GM19099 (cell line): Measurements from ENCODE around the gene ARAP2.

Experiments used
- POLR2A ChIP-seq: IDR thresholded peaks from 3 replicates; pipeline ENCODE4 v1.6.1; 2011; ENCODE audit warnings: low read depth; ENCODE audit not compliant: insufficient read length; ENCODE audit errors: extremely low read depth

The ARAP2 gene

GRCh38 chr4:36086261-36086786, 158.0 kb downstream of the ARAP2 start:
- TF ChIP-seq POLR2A = no peak

- TF ChIP-seq POLR2A = no peak
Measured at GRCh38 chr4:36082817-36083216, 161.5 kb downstream of the ARAP2 start.

GRCh38 chr4:36081185-36081584, 163.1 kb downstream of the ARAP2 start:
- TF ChIP-seq POLR2A = no peak

- TF ChIP-seq POLR2A = no peak
Measured at GRCh38 chr4:36079666-36080065, 164.6 kb downstream of the ARAP2 start.

- TF ChIP-seq POLR2A = no peak
Measured at GRCh38 chr4:36078319-36078718, 166.0 kb downstream of the ARAP2 start.

- TF ChIP-seq POLR2A = no peak
Measured at GRCh38 chr4:36072529-36072928, 171.8 kb downstream of the ARAP2 start.

- no peak for TF ChIP-seq POLR2A
Measured at GRCh38 chr4:36067116-36067515, 177.2 kb downstream of the ARAP2 start.

- no peak for TF ChIP-seq POLR2A
Measured at GRCh38 chr4:36065274-36065871, 178.9 kb downstream of the ARAP2 start.

GRCh38 chr4:36064117-36064516, 180.2 kb downstream of the ARAP2 start:
- TF ChIP-seq POLR2A = no peak

GRCh38 chr4:36056136-36056535, 188.2 kb downstream of the ARAP2 start:
- no peak for TF ChIP-seq POLR2A

- no peak for TF ChIP-seq POLR2A
Measured at GRCh38 chr4:36054694-36055422, 189.5 kb downstream of the ARAP2 start.

GRCh38 chr4:36053930-36054329, 190.4 kb downstream of the ARAP2 start:
- no peak for TF ChIP-seq POLR2A

- TF ChIP-seq POLR2A = no peak
Measured at GRCh38 chr4:36051634-36052033, 192.7 kb downstream of the ARAP2 start.

GRCh38 chr4:36046026-36046425, 198.3 kb downstream of the ARAP2 start:
- no peak for TF ChIP-seq POLR2A

- TF ChIP-seq POLR2A = no peak
Measured at GRCh38 chr4:36043901-36044300, 200.4 kb downstream of the ARAP2 start.

GRCh38 chr4:36043241-36043640, 201.1 kb downstream of the ARAP2 start:
- no peak for TF ChIP-seq POLR2A
